Effector CD8-positive, alpha-beta T cell (primary cell): ENCODE data around the gene SLC22A6.

Experiments
- DNase-seq: peaks from one replicate; lab custom pipeline; 2025; lab: John Stamatoyannopoulos, UW

Gene SLC22A6

DNA sequence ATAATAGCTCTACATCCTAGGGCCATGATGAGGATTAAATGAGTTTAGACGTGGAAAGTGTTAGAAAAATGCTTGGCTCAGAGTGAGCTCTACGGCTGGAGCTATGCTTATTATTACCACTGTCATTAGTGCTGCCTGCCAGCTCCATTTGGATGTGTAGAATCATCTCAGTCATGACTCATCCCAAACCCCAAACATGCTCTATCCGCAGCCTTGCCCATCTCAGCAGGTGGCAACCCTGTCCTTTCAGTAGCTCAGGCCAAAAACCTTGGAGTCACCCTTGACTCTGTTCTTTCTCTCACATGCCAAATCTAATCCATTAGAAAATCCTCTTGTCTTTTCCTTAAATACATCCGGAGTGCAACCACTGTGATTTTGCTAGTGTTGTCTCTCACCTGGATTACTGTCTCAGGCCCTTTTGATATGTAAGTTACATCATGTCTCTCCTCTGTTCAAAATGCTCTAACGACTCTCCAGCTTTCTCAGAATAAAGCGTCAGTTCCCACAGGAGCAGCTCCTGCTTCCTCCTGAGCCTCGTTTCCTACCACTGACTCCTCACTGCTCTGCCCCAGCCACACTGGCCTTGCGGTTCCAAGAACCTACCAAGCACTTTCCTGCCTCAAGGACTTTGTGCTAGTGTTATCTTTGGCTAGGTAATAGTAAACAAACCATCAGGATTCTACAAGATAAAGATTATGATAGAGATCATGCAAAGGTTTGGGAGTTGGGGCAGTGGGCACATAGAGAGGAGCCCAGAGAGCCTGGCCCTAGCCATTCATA is 53.1 kb downstream of the SLC22A6 start:
- DNase-seq, result no peak

DNA sequence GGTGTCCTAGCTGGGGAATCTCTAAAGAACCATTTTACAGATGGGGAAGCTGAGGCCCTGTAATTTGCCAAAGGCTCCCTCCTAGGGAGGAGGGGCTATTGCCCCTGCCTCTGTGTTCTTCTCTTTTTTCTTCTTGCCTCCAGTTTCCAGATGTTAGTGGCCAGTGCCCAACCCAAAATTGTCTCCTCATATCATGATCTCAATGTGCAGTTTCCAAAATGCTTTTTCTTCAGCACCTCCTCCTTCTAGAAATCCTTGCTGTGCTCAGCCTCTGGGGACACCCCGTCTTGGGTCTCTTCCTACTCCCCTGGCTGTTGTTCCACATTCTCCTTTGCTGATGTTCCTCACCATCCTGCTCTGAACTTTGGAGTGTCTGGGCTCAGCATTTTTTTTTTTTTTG is 54.1 kb downstream of the SLC22A6 start:
- no peak for DNase-seq

DNA sequence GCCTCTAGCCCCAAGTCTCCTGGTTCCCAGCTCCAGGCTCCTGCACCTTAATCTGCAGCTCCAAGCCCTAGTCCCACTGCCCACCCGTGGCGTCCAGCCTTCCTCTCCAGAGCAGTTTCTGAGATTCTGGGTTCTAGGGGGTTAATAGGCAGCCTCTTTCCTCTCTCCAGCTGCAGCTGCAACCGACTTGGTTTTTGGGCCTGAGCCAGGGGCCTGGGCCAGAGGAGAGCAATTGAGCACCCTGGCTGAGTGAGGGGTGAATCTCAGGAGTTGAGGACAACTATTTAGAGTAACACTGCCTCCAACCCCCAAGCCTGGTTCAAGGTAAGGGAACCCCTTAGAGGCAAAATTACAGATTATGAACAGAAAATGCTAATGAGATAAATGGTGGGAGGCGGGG is 54.6 kb downstream of the SLC22A6 start:
- no peak for DNase-seq

DNA sequence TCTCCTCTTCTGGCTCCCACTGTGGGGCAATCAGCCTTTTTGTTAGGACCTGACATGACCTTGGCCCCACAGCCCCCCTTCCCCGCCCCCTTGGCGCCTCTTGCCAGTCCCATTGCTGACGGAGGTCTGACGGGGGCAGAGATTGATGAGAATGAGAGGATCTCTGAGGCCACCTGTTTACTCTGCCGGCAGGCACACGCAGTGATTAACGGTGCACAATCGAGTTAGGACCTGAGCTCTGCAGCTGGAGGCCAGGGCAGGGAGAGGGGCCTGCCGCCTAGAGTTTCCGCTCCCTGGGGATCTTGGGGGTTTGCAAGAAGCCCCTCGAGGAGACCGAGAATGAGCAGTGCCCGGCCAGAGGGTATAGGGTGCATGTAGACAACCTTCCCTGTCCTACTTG is 56.8 kb downstream of the SLC22A6 start:
- no peak for DNase-seq

DNA sequence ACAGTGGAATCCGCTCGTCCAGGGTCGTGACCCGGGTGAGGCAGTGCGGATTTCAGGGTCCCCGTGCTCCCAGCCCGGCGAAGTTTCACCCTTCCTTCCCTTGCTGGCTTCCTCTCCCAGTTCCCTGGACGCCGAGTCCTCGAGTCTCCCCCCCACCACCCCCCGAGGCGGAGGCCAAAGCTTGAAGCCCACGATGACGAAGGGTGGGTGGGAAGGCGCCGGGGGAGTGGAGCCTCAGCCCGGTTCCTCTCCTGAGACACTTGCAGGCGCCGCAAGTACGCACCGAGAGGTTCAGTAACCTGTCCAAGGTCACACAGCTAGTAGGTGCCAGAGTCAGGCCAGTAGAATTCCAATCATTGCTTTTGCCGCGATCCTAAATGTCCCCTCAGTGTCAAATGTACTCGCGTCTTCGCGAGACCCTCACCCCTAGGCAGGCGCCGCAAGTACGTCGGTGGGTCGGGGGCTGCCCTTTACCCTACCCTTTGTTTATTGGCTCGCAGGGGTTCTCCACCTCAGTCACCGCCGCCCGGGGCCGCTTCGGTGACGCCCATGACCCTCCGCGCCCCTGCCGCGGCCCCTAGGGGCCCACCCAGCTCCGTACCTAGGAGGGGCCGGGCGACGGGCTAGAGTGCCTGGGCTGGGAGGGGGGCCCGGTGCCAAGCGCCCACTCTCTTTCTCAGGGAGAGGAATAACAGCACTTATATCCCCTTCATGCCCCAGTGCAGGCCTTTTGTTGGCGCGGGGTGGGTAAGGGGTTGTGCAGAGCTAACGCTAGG is 57.9 kb downstream of the SLC22A6 start:
- no peak for DNase-seq
